ENCODE measurements around the gene ACVR1. TPM values are rescaled to one million over a fixed set of nuclear protein-coding genes. Genes with fewer than 3 reads are reported as not detected.
"Not testable (repeated sequence)": the region's sequence is repeated elsewhere in the genome, so short reads cannot be mapped to it uniquely, and the experiment has no call there.

ACVR1 gene
- total RNA-seq, 1 donor from 2014 or later, result 34.4 TPM

GRCh38 chr2:157722580-157723234 lies 153.4 kb downstream of the ACVR1 start:
- no peak for TF ChIP-seq CTCF (IDR thresholded peaks at IDR 0.05)
- intact Hi-C loops (cut with DNase I), result no loop called here

GRCh38 chr2:157720504-157720903 lies 155.6 kb downstream of the ACVR1 start:
- DNase-seq (no peak), ATAC-seq (no peak)
- Histone ChIP-seq H3K36me3 (no peaks in the 10 kb centered on the region), H3K4me3 (no peak overlapping the region), H3K27ac (no peak overlapping the region), H3K9me3 (peaks cover 11% of the 10 kb centered on the region), H3K4me1 (no peaks in the 10 kb centered on the region), H3K27me3 (no peaks in the 10 kb centered on the region)
- no peak for TF ChIP-seq CTCF (IDR thresholded peaks at IDR 0.05)
- intact Hi-C loops (cut with DNase I), result no loop called here

More at GRCh38 chr2:157722580-157723234, 153.4 kb downstream of the ACVR1 start:
- Histone ChIP-seq H3K4me1 (no peaks in the 10 kb centered on the region), H3K27ac (no peak overlapping the region), H3K9me3 (peaks cover 11% of the 10 kb centered on the region), H3K36me3 (no peaks in the 10 kb centered on the region), H3K4me3 (no peak overlapping the region), H3K27me3 (no peaks in the 10 kb centered on the region)
- no peak for DNase-seq
- no peak for ATAC-seq

- H3K9me3 ChIP-seq; H3K27me3 ChIP-seq; H3K36me3 ChIP-seq; ATAC-seq; H3K4me1 ChIP-seq; DNase-seq; H3K27ac ChIP-seq; H3K4me3 ChIP-seq; intact Hi-C loops (cut with DNase I): not testable (repeated sequence)
These were observed 171.5 kb downstream of the ACVR1 start for GRCh38 chr2:157704653-157705052.

GRCh38 chr2:157704148-157704547 lies 172.0 kb downstream of the ACVR1 start:
- H3K27ac ChIP-seq; H3K36me3 ChIP-seq; H3K4me3 ChIP-seq; H3K9me3 ChIP-seq; ATAC-seq; DNase-seq; H3K4me1 ChIP-seq; intact Hi-C loops (cut with DNase I); H3K27me3 ChIP-seq: not testable (repeated sequence)

GRCh38 chr2:157699806-157700205 lies 176.3 kb downstream of the ACVR1 start:
- H3K27ac ChIP-seq, result no peak overlapping the region
- H3K4me1 ChIP-seq, result no peaks in the 10 kb centered on the region
- H3K27me3 ChIP-seq, result no peaks in the 10 kb centered on the region
- no peak for TF ChIP-seq CTCF (IDR thresholded peaks at IDR 0.05)
- no peak for DNase-seq
- intact Hi-C loops (cut with DNase I), result no loop called here
- H3K9me3 ChIP-seq, result peaks cover 5% of the 10 kb centered on the region
- ATAC-seq, result no peak
- no peaks in the 10 kb centered on the region for H3K36me3 ChIP-seq
- no peak overlapping the region for H3K4me3 ChIP-seq

- no peak for TF ChIP-seq CTCF (IDR thresholded peaks at IDR 0.05)
- Histone ChIP-seq H3K9me3 (peaks cover 2% of the 10 kb centered on the region), H3K4me3 (no peak overlapping the region), H3K4me1 (no peaks in the 10 kb centered on the region), H3K27ac (no peak overlapping the region), H3K27me3 (no peaks in the 10 kb centered on the region), H3K36me3 (no peaks in the 10 kb centered on the region)
- intact Hi-C loops (cut with DNase I), result no loop called here
- DNase-seq, result no peak
- no peak for ATAC-seq
These were observed 177.1 kb downstream of the ACVR1 start for GRCh38 chr2:157699009-157699408.

GRCh38 chr2:157698430-157698829 lies 177.7 kb downstream of the ACVR1 start:
- Histone ChIP-seq H3K27me3 (no peaks in the 10 kb centered on the region), H3K4me3 (no peak overlapping the region), H3K9me3 (no peaks in the 10 kb centered on the region), H3K4me1 (no peaks in the 10 kb centered on the region), H3K36me3 (no peaks in the 10 kb centered on the region), H3K27ac (no peak overlapping the region)
- no peak for ATAC-seq
- intact Hi-C loops (cut with DNase I), result no loop called here
- DNase-seq, result no peak
- no peak for TF ChIP-seq CTCF (IDR thresholded peaks at IDR 0.05)
